Neural progenitor cell (in vitro differentiated cells): ENCODE measurements around the gene MICU2. TPM values are rescaled to one million over a fixed set of nuclear protein-coding genes. Genes with fewer than 3 reads are reported as not detected.

Source experiments
- DNase-seq: peaks from one replicate; pipeline ENCODE4 v3.0.0-alpha.2; 2016; ENCODE audit warnings: low spot score
- H2AFZ ChIP-seq: fragments of 200-600 bp; sonication (generic); replicated peaks from 2 replicates; pipeline ENCODE4 v1.6.1; 2016; ENCODE audit warnings: antibody characterized with exemption
- H3F3A ChIP-seq: fragments of 200-600 bp; sonication (generic); 2 replicates; pipeline ENCODE4 v1.6.1; 2016; ENCODE audit warnings: antibody characterized with exemption, low read depth
- H3K27ac ChIP-seq: fragments of 200-600 bp; sonication (generic); 2 replicates; pipeline ENCODE4 v1.5.1; 2016; ENCODE audit warnings: mild to moderate bottlenecking
- H3K27me3 ChIP-seq: fragments of 200-600 bp; sonication (generic); 2 replicates; pipeline ENCODE4 v1.6.1; 2016; ENCODE audit warnings: mild to moderate bottlenecking, moderate library complexity
- H3K36me3 ChIP-seq: fragments of 200-600 bp; sonication (generic); 2 replicates; pipeline ENCODE4 v1.5.1; 2016
- H3K4me1 ChIP-seq: fragments of 200-600 bp; sonication (generic); 2 replicates; pipeline ENCODE4 v1.6.1; 2016; ENCODE audit warnings: mixed run types
- H3K4me2 ChIP-seq: fragments of 200-600 bp; sonication (generic); 2 replicates; pipeline ENCODE4 v1.6.1; 2016
- H3K4me3 ChIP-seq: fragments of 200-600 bp; sonication (generic); 2 replicates; pipeline ENCODE4 v1.5.1; 2016
- H3K79me2 ChIP-seq: fragments of 200-600 bp; sonication (generic); 2 replicates; pipeline ENCODE4 v1.6.1; 2016; ENCODE audit warnings: low read depth
- H3K9ac ChIP-seq: fragments of 200-600 bp; sonication (generic); 2 replicates; pipeline ENCODE4 v1.6.1; 2016
- H3K9me3 ChIP-seq: fragments of 200-600 bp; sonication (generic); 2 replicates; pipeline ENCODE4 v1.5.1; 2016; ENCODE audit warnings: low read depth
- H4K20me1 ChIP-seq: fragments of 200-600 bp; sonication (generic); 2 replicates; pipeline ENCODE4 v1.6.1; 2016; ENCODE audit warnings: low read depth
- H3K27ac Mint-ChIP-seq: 3 replicates; pipeline ENCODE4 v1.8.0; 2021; ENCODE audit warnings: mixed read lengths
- H3K27me3 Mint-ChIP-seq: 2 replicates; pipeline ENCODE4 v1.8.0; 2022; ENCODE audit warnings: low read depth, mild to moderate bottlenecking, inconsistent platforms, moderate library complexity, mixed read lengths; ENCODE audit not compliant: insufficient read depth
- H3K36me3 Mint-ChIP-seq: 3 replicates; pipeline ENCODE4 v1.8.0; 2021; ENCODE audit warnings: mixed read lengths
- H3K4me1 Mint-ChIP-seq: 3 replicates; pipeline ENCODE4 v1.8.0; 2021; ENCODE audit warnings: mixed read lengths
- H3K4me3 Mint-ChIP-seq: 3 replicates; pipeline ENCODE4 v1.8.0; 2021; ENCODE audit warnings: mild to moderate bottlenecking, moderate library complexity, mixed read lengths
- H3K9me3 Mint-ChIP-seq: 3 replicates; pipeline ENCODE4 v1.8.0; 2020; ENCODE audit warnings: mixed read lengths
- CTCF ChIP-seq: fragments of 200-600 bp; sonication (generic); IDR thresholded peaks from 2 replicates; pipeline ENCODE4 v1.5.1; 2017; ENCODE audit warnings: antibody characterized with exemption, mild to moderate bottlenecking
- EZH2 ChIP-seq: fragments of 200-600 bp; sonication (generic); IDR thresholded peaks from 2 replicates; pipeline ENCODE4 v1.6.1; 2017; ENCODE audit warnings: antibody characterized with exemption, mild to moderate bottlenecking, moderate library complexity
- EZH2phosphoT487 ChIP-seq: fragments of 200-600 bp; sonication (generic); IDR thresholded peaks from 2 replicates; pipeline ENCODE4 v1.6.1; 2017; ENCODE audit warnings: antibody characterized with exemption
- total RNA-seq: library from RNA; depleted of rRNA; stranded (reverse); fragments of >200 nt; gene quantifications from 2 replicates; pipeline ENCODE4 v1.2.3, GENCODE V29; 2015; ENCODE audit warnings: low replicate concordance

The MICU2 gene
- total RNA-seq, 1 donor from 2014 or later = 112 TPM

DNA sequence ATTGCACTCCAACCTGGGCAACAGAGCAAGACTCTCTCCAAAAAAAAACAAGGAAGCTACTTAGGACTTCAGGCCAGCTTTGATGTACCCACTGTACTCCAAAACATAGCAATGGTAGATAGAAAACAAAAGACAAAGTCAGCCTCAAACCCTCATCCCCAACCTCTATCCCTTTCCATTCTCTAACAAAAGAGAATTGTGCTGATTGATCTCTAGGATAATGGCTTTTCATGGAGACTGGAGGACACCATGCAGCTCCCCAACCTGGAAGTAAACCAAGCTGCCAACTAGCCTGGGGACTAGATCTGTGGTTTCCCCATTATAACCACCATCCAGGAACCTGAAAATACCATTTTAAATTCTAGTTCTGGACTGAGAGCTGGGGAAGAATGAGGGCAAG is 140.5 kb downstream of the MICU2 start:
- peak; percentile 29 for DNase-seq

DNA sequence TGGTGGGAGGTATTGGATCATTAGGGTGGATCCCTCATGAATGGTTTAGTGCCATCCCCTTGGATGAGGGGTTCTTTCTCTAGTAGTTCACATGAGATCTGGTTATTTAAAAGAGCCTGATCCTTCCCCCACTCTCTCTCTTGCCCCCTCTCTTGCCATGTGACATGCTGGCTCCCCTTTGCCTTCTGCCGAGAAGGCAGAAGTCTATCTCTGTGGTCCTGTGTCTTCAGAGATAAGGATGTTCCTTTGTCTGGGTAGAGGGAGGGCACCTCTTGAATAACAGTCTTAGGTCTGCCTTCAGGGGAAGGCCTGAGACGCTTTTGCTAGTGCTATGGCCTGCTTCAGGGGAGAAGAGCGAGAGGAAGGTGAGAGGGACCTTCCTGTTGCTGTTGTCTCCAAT is 142.8 kb downstream of the MICU2 start:
- Histone ChIP-seq H3K4me2 (no peak overlapping the region), H3K9ac (no peak overlapping the region), H3K27ac (no peak overlapping the region), H4K20me1 (peaks cover 13% of the 10 kb centered on the region), H3K4me3 (no peak overlapping the region), H3F3A (peaks cover 28% of the 10 kb centered on the region), H3K79me2 (peaks cover 29% of the 10 kb centered on the region), H2AFZ (no peak overlapping the region), H3K27me3 (no peaks in the 10 kb centered on the region), H3K36me3 (no peaks in the 10 kb centered on the region), H3K9me3 (no peaks in the 10 kb centered on the region), H3K4me1 (peaks cover 36% of the 10 kb centered on the region)
- peaks cover 6% of the 10 kb centered on the region for H3K9me3 Mint-ChIP-seq
- H3K4me1 Mint-ChIP-seq = peaks cover 22% of the 10 kb centered on the region
- no peak overlapping the region for H3K27ac Mint-ChIP-seq
- no peak for TF ChIP-seq EZH2
- no peak for TF ChIP-seq CTCF
- no peak for TF ChIP-seq EZH2phosphoT487
- H3K36me3 Mint-ChIP-seq = peaks cover 5% of the 10 kb centered on the region
- H3K27me3 Mint-ChIP-seq = peaks cover 8% of the 10 kb centered on the region
- no peak for DNase-seq
- peak overlapping the region; percentile 41 for H3K4me3 Mint-ChIP-seq

More for the DNA sequence above, 140.5 kb downstream of the MICU2 start:
- H3K4me2 ChIP-seq = no peak overlapping the region
- H2AFZ ChIP-seq = no peak overlapping the region
- no peak for TF ChIP-seq EZH2phosphoT487
- no peak for TF ChIP-seq EZH2
- no peak for TF ChIP-seq CTCF
- no peak overlapping the region for H3K4me3 ChIP-seq
- Mint-ChIP-seq H3K4me1 (peaks cover 9% of the 10 kb centered on the region), H3K27ac (no peak overlapping the region), H3K4me3 (no peak overlapping the region), H3K36me3 (no peaks in the 10 kb centered on the region), H3K27me3 (peaks cover 6% of the 10 kb centered on the region), H3K9me3 (peaks cover 8% of the 10 kb centered on the region)
- peaks cover 29% of the 10 kb centered on the region for H3F3A ChIP-seq
- no peaks in the 10 kb centered on the region for H3K27me3 ChIP-seq
- H3K27ac ChIP-seq = no peak overlapping the region
- H3K79me2 ChIP-seq = peaks cover 6% of the 10 kb centered on the region
- H3K36me3 ChIP-seq = no peaks in the 10 kb centered on the region
- H4K20me1 ChIP-seq = no peaks in the 10 kb centered on the region
- no peaks in the 10 kb centered on the region for H3K9me3 ChIP-seq
- H3K4me1 ChIP-seq = peaks cover 27% of the 10 kb centered on the region
- no peak overlapping the region for H3K9ac ChIP-seq

GRCh38 chr13:21458813-21459701 is 144.9 kb downstream of the MICU2 start, which contains the start of gene ZDHHC20:
Gene ZDHHC20 (minus strand): TSS chr13:21459303. CDS start chr13:21459171, 132 bp downstream.
- TF ChIP-seq EZH2 (no peak), EZH2phosphoT487 (no peak), CTCF (no peak)
- Mint-ChIP-seq H3K4me3 (peak within 1 kb of the TSS; percentile 95), H3K9me3 (peaks cover 20% of the 10 kb centered on the region), H3K27ac (peak within 1 kb of the TSS; percentile 81), H3K36me3 (peaks cover 19% of the 10 kb centered on the region), H3K27me3 (peaks cover 9% of the 10 kb centered on the region), H3K4me1 (peaks cover 16% of the 10 kb centered on the region)
- peak within 1 kb of the TSS; percentile 99 for H2AFZ ChIP-seq
- peak within 1 kb of the TSS; percentile 92 for H3K9ac ChIP-seq
- peaks cover 13% of the 10 kb centered on the region for H4K20me1 ChIP-seq
- H3K9me3 ChIP-seq = no peaks in the 10 kb centered on the region
- H3K4me1 ChIP-seq = peaks cover 23% of the 10 kb centered on the region
- H3K27me3 ChIP-seq = no peaks in the 10 kb centered on the region
- peaks cover 14% of the 10 kb centered on the region for H3F3A ChIP-seq
- H3K4me2 ChIP-seq = peak within 1 kb of the TSS; percentile 78
- DNase-seq = peak; percentile 94
- H3K79me2 ChIP-seq = peaks cover 50% of the 10 kb centered on the region
- peak within 1 kb of the TSS; percentile 90 for H3K27ac ChIP-seq
- H3K36me3 ChIP-seq = no peaks in the 10 kb centered on the region
- peak within 1 kb of the TSS; percentile 100 for H3K4me3 ChIP-seq
